Measurements from ENCODE around the gene CDT1.

GRCh38 chr16:88839745-88840599 is 36.4 kb downstream of the CDT1 start:
- TF ChIP-seq CTCF (IDR thresholded peaks at IDR 0.05; ENCODE audit: poor library complexity), result no peak
- no peak for TF ChIP-seq EZH2 (IDR thresholded peaks at IDR 0.05; ENCODE audit: borderline replicate concordance)
- TF ChIP-seq EZH2phosphoT487 (IDR thresholded peaks at IDR 0.05; ENCODE audit: low read depth, severe bottlenecking, unreplicated experiment), result no peak
